ENCODE data around the gene ARHGAP31.

The ARHGAP31 gene

DNA sequence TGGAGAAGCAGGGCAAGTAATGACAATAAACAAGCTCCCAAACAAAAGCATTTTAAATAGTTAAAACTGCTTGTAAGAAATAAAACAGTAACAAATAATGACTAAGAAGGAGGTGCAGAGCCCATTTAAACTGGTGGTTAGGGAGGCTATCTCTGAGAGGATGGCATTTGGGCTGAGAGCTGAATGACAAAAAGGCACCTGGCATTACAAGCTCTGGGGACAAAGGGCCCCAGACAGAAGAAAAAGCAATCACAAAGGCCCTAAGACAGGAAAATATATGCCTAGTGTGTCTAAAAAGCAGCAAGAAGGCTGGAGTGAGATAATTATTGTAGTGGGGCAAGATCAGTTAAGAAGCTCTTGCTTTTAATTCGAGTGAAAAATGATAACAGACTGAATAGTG lies 159.6 kb downstream of the ARHGAP31 start:
- no peak for DNase-seq

- no peak for DNase-seq
These were observed 162.3 kb downstream of the ARHGAP31 start for GRCh38 chr3:119456469-119456868.

- DNase-seq: no peak
These were observed 163.1 kb downstream of the ARHGAP31 start for GRCh38 chr3:119457246-119457645.

GRCh38 chr3:119463171-119464169 lies 169.3 kb downstream of the ARHGAP31 start, which contains the start of gene TMEM39A:
Gene TMEM39A, minus strand, starts transcription at chr3:119463615. Its CDS starts 1,541 bp downstream, at chr3:119462074.
- DNase-seq: peak; percentile 99

DNA sequence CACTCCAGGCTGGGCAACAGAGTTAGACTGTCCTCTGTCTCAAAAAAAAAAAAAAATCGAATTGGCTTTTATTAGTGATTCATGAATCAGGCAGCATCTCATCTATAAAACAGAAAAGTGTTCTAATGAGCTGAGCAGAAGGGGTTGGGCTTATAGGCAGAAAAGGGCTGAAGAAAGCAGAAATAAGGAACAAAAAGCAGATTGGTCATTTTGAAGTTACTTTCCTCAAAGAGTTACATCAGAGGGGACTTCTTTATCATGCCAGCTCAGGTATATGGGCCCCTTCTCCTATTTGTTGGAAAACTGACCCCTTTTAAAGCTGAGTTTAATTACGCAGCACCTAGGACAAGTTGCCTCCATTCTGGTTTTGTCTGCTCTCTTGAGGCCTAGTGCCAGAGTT lies 173.9 kb downstream of the ARHGAP31 start:
- DNase-seq: no peak

DNA sequence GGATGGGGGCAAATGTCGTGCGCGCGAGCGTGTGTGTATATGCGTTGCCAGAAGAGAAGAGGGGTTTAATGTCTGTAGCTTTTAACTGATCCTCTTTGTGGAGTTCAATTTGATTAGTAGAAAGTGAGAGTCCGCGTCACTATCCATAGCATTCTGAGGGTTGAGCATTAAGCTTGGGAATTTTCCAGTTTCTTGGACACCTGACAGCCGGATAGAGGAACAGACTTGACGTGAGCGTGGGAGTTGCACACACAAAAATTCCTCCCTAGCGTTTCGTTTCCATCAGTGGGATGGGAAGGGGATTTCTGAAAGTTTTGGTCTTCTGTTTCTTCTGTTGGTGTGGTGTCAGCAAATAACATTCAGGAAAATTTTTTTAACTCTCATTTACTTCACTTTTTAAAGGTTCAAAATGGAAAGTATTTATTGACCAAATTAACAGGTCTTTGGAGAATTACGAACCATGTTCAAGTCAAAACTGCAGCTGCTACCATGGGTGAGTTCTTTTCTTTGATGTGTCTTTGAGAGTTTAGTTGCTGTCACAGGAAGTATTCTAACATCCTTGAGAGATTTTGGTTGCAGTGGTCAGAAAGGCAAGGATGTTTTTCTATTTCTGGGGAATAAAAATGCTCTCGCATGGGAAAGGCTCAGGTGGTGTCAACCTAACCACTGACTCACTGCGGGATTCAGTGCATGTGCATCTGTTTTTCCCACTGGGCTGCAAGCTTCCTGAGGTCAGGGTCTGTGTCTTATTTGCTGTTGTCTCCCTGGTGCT lies 175.4 kb downstream of the ARHGAP31 start:
- DNase-seq: no peak
